Pancreas (tissue), 10 donors: ENCODE measurements around the gene PUM2. TPM values are rescaled to one million over a fixed set of nuclear protein-coding genes. Genes with fewer than 3 reads are reported as not detected.
"Not testable (repeated sequence)": the region's sequence is repeated elsewhere in the genome, so short reads cannot be mapped to it uniquely, and the experiment has no call there.

Source experiments
- ATAC-seq, 4 donors: fragments of 200-7000 bp; cut with Tn5 transposase; one replicate each; pipeline versions ENCODE4 v1.8.0 to v1.9.1; 2020; ENCODE audit warnings: mild to moderate bottlenecking in 4 of 4, moderate library complexity in 4 of 4
- DNase-seq, 6 donors: peaks; one replicate each; pipeline ENCODE4 v3.0.0-alpha.2; 2020
- FAIRE-seq: peaks from 2 replicates; lab custom pipeline; 2012; peaks lifted over from hg19 to GRCh38; lab: Jason Lieb, UNC
- H3K27ac ChIP-seq, 4 donors: fragments of 200-600 bp; sonication (generic); 1 replicate in 3 of 4; 2 replicates in 1 of 4; pipeline versions ENCODE4 v1.5.0 to v1.8.0; 2020
- H3K27me3 ChIP-seq, 4 donors: fragments of 200-600 bp; one replicate each; pipeline ENCODE4 v1.8.0; 2021
- H3K36me3 ChIP-seq, 3 donors: fragments of 200-600 bp; sonication (generic) in 1 of 3; one replicate each; pipeline versions ENCODE4 v1.5.0 to v1.8.0; 2020 to 2021
- H3K4me1 ChIP-seq, 3 donors: fragments of 200-600 bp; one replicate each; pipeline ENCODE4 v1.8.0; 2021
- H3K4me3 ChIP-seq, 4 donors: fragments of 200-600 bp; sonication (generic) in 2 of 4; one replicate each; pipeline versions ENCODE4 v1.5.0 to v1.8.0; 2020 to 2021
- H3K9me3 ChIP-seq, 4 donors: fragments of 200-600 bp; one replicate each; pipeline ENCODE4 v1.8.0; 2021
- WGBS, 2 donors: extraction: QIAGEN DNeasy Blood & Tissue Kit; methylation state at CpG; one replicate each; pipeline ENCODE4 v1.1.7; 2013; 5-methylcytosine and 5-hydroxymethylcytosine counted together
- intact Hi-C, 3 donors: fragments of 100-400 bp; cut with DNase I; formaldehyde crosslinking; loops; one replicate each; pipeline versions ENCODE4 v1.11.1 to v1.14.2; 2022
- polyA plus RNA-seq, 2 donors: library from polyadenylated mRNA; stranded (reverse); fragments of 200-250 nt; gene quantifications; one replicate each; pipeline ENCODE4 v1.2.3, GENCODE V29; 2013
- total RNA-seq, 6 donors: library from RNA; stranded (reverse); fragmentation: NEBNext Ultra II Directional in 4 of 6; extraction: Animal tissue kit (Norgen Biotek cat#: 25700) in 4 of 6; gene quantifications; one replicate each; pipeline versions ENCODE4 v1.2.1 to v1.2.4, GENCODE V29; 2021 to 2023
- TF ChIP-seq, protein P1 (sequence below), 4 donors: fragments of 200-600 bp; sonication (generic) in 3 of 4; IDR thresholded peaks; one replicate each; pipeline versions ENCODE4 v1.5.0 to v1.8.0; 2021; ENCODE audit warnings: antibody characterized with exemption in 4 of 4
- donor health status: healthy with polysubstance abuse.
- donor health status: DM: no; HTN: no; CAD: no; lungs with moderate emphysema.
- donor health status: DM: no; HTN: no; CAD: no.
- donor health status: control.
- donor health status: control.
- donor health status: Bipolar disorder and iron deficiency.
- donor health status: DM: yes; HTN: yes; CAD: no.
- donor health status: DM: no; HTN: no; CAD: no.
- donor health status: DM: no; HTN: no; CAD: no.
- donor health status: DM: yes; HTN: yes; CAD: no.

PUM2 gene
- total and polyA plus RNA-seq, 8 donors, result 17.0 to 70.2 (median 40.8) TPM

GRCh38 chr2:20236496-20236895 is 114.1 kb downstream of the PUM2 start:
- TF ChIP-seq, protein P1, sequence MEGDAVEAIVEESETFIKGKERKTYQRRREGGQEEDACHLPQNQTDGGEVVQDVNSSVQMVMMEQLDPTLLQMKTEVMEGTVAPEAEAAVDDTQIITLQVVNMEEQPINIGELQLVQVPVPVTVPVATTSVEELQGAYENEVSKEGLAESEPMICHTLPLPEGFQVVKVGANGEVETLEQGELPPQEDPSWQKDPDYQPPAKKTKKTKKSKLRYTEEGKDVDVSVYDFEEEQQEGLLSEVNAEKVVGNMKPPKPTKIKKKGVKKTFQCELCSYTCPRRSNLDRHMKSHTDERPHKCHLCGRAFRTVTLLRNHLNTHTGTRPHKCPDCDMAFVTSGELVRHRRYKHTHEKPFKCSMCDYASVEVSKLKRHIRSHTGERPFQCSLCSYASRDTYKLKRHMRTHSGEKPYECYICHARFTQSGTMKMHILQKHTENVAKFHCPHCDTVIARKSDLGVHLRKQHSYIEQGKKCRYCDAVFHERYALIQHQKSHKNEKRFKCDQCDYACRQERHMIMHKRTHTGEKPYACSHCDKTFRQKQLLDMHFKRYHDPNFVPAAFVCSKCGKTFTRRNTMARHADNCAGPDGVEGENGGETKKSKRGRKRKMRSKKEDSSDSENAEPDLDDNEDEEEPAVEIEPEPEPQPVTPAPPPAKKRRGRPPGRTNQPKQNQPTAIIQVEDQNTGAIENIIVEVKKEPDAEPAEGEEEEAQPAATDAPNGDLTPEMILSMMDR (IDR thresholded peaks at IDR 0.05), result no peak
- 69 to 77% methylated on average over 5 of the region's 5 CpGs for WGBS, 2 donors
- Histone ChIP-seq H3K27ac (no peak overlapping the region), H3K27me3 (no peaks in the 10 kb centered on the region), H3K4me3 (no peak overlapping the region), H3K9me3 (no peaks in the 10 kb centered on the region), H3K4me1 (no peaks in the 10 kb centered on the region), H3K36me3 (no peaks in the 10 kb centered on the region)
- DNase-seq (no peak), FAIRE-seq (no peak), ATAC-seq (no peak)
- intact Hi-C loops, result no loop called here

DNA sequence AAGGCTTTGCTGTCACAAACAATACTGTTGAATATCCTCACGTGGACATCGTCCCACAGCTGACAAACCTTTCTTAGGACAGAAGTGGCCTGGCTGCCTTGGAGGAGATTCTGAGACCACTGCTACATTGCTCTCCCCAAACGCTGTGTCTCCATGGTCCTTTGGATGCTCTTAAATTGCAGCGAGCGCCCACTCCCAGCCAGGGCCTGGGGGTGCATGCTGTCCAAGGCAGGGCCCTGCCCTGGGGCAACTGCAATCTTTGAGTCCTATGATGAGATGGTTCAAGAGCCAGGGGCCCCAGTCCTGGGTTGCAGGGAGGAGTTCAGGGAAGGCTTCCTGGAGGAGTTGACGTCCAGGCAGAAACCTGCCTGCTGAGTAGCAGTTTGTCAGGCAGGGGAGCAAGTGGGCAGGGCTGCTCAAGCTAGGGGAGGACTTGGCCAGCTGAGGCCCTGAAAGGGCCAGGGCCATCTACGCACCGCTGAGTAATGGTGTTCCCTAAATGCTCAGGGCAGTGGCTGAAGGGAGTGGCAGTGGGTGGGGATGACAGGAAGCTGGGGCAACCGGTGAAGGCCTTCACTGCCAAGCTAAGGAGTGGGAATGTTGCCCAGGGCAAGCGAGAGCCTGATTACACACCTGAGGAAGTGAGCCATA is 114.9 kb downstream of the PUM2 start:
- TF ChIP-seq, protein P1 (IDR thresholded peaks at IDR 0.05), result no peak
- H3K9me3 ChIP-seq, result no peaks in the 10 kb centered on the region
- DNase-seq, result no peak
- intact Hi-C loops, result no loop called here
- no peak overlapping the region for H3K27ac ChIP-seq
- H3K4me3 ChIP-seq, result no peak overlapping the region
- no peaks in the 10 kb centered on the region for H3K27me3 ChIP-seq
- no peak for FAIRE-seq
- ATAC-seq, result peak in 2 of 4 donors; percentile 43 to 52
- 74 to 75% methylated on average over 10 of the region's 10 CpGs for WGBS, 2 donors
- no peaks in the 10 kb centered on the region for H3K4me1 ChIP-seq
- H3K36me3 ChIP-seq, result no peaks in the 10 kb centered on the region

DNA sequence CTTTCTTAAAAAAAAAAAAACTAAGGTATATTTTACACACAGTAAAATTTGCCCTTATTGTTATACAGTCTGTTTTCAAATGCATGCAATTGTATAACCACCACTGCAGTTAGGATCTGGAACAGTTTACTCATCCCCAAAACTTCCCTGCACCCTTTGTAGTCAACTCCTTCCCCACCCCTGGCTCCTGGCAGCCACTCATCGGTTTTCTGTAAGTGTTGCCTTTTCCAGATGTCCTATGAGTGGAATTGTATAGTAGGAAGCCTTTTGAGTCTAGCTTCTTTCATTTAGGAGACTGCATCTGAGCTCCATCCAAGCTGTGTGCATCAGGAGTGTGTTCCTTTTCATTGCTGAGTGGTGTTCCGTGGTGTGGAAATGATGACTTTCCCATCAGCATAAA is 116.0 kb downstream of the PUM2 start:
- H3K4me3 ChIP-seq, H3K4me1 ChIP-seq, H3K9me3 ChIP-seq, H3K27ac ChIP-seq, H3K36me3 ChIP-seq, ATAC-seq, H3K27me3 ChIP-seq, intact Hi-C loops, FAIRE-seq, DNase-seq: not testable (repeated sequence)
- WGBS, 2 donors, result 65 to 80% methylated on average over 2 of the region's 2 CpGs

DNA sequence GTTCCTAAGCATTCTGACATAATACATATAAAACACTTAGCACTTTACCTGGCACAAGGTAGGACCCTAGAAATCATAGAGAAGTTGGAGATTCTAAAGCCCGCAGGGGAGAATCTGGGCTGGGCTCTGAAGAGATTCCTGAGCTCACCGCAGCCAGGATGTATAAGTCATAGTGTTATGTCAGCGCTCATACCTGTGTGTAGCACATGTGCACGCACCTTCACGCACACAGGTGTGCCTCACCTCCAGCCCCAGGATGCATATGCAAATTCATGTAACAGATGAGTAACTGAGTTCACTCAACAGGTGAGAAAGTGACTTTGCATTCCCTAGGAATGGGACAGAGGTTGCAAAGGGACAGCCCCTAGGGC is 117.8 kb downstream of the PUM2 start:
- intact Hi-C loops, result no loop called here
- Histone ChIP-seq H3K4me3 (no peak overlapping the region), H3K9me3 (no peaks in the 10 kb centered on the region), H3K36me3 (no peaks in the 10 kb centered on the region), H3K4me1 (no peaks in the 10 kb centered on the region), H3K27ac (no peak overlapping the region), H3K27me3 (no peaks in the 10 kb centered on the region)
- TF ChIP-seq, protein P1 (IDR thresholded peaks at IDR 0.05), result no peak
- DNase-seq (no peak), ATAC-seq (peak in 2 of 4 donors; percentile 33 to 39), FAIRE-seq (no peak)
- WGBS, 2 donors, result 92 to 93% methylated on average over 5 of the region's 5 CpGs

DNA sequence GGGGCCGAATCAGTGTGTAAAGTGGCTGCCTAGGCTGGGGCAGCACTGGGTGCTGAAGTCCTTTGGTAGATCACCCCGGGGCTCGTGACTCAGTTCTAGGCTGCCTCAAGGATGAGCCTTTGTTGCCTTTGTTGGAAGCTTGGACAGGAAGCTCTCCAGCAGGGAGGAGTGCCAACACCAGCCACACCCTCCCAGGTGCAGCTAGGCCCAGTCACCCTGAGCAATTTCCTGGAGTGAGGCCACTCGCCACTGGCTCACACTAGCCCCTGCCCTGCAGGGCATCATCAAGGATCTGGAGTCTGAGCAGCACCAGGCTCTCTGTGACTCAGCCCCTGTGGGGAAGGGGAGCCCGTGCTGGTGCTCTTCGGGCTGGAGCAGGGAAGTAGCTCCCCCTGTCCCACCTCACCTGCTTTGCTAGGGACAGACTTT is 119.0 kb downstream of the PUM2 start:
- 68 to 76% methylated on average over 6 of the region's 6 CpGs for WGBS, 2 donors
- H3K9me3 ChIP-seq, result no peaks in the 10 kb centered on the region
- no peak overlapping the region for H3K27ac ChIP-seq

More for the DNA sequence above, 119.0 kb downstream of the PUM2 start:
- ATAC-seq (peak in 3 of 4 donors; percentile 75 to 89 (median 83)), DNase-seq (peak in 2 of 6 donors; percentile 9 to 50), FAIRE-seq (no peak)
- H3K36me3 ChIP-seq, result no peaks in the 10 kb centered on the region
- intact Hi-C loops, result no loop called here
- H3K4me3 ChIP-seq, result no peak overlapping the region
- H3K4me1 ChIP-seq, result no peaks in the 10 kb centered on the region
- no peaks in the 10 kb centered on the region for H3K27me3 ChIP-seq
- TF ChIP-seq, protein P1 (IDR thresholded peaks at IDR 0.05), result no peak
